CD4-positive, alpha-beta memory T cell (primary cell): ENCODE results near the gene AASDHPPT. TPM values are rescaled to one million over a fixed set of nuclear protein-coding genes. Genes with fewer than 3 reads are reported as not detected.

Experiments
- CTCF ChIA-PET: fragments of 350-600 bp; sonication (Branson Sonifier 250); formaldehyde crosslinking; loops from one replicate; lab custom pipeline; 2021; ENCODE audit warnings: inconsistent platforms; ENCODE audit not compliant: partially characterized antibody; lab: Charles Lee
- POLR2A ChIA-PET: fragments of 350-600 bp; sonication (Branson Sonifier 250); formaldehyde crosslinking; loops from one replicate; lab custom pipeline; 2021; ENCODE audit not compliant: partially characterized antibody; lab: Charles Lee
- DNase-seq, 5 donors: peaks; one replicate each; pipeline versions ENCODE4 v3.0.0 to v3.0.0-alpha.2; 2020 to 2022; ENCODE audit warnings: mixed read lengths in 1 of 5
- H3K27ac ChIP-seq: one replicate; pipeline ENCODE4 v1.7.0; 2013; ENCODE audit warnings: low read depth, low read length
- H3K27me3 ChIP-seq: 2 replicates; pipeline ENCODE4 v1.7.0; 2013; ENCODE audit warnings: mild to moderate bottlenecking, low read length, moderate library complexity; ENCODE audit not compliant: insufficient read depth
- H3K36me3 ChIP-seq: 2 replicates; pipeline ENCODE4 v1.7.0; 2013; ENCODE audit warnings: mild to moderate bottlenecking, low read length, moderate library complexity; ENCODE audit not compliant: insufficient read depth
- H3K4me1 ChIP-seq: 2 replicates; pipeline ENCODE4 v1.7.0; 2013; ENCODE audit warnings: mild to moderate bottlenecking, low read length, moderate library complexity; ENCODE audit not compliant: insufficient read depth
- H3K4me3 ChIP-seq, 2 donors: one replicate each; pipeline ENCODE4 v1.7.0; 2013; ENCODE audit warnings: low read length in 2 of 2, mild to moderate bottlenecking in 1 of 2
- H3K9me3 ChIP-seq, 2 donors: one replicate each; pipeline ENCODE4 v1.7.0; 2013; ENCODE audit warnings: low read length in 2 of 2, control low read depth in 1 of 2; ENCODE audit not compliant: control insufficient read depth in 1 of 2
- H3K27ac Mint-ChIP-seq, 7 donors: one replicate each; pipeline ENCODE4 v1.8.0; 2020 to 2021; ENCODE audit warnings: mixed read lengths in 7 of 7, mild to moderate bottlenecking in 6 of 7, inconsistent platforms in 3 of 7, moderate library complexity in 3 of 7
- H3K27me3 Mint-ChIP-seq, 2 donors: one replicate each; pipeline ENCODE4 v1.8.0; 2020 to 2021; ENCODE audit warnings: mixed read lengths in 2 of 2
- H3K36me3 Mint-ChIP-seq, 2 donors: one replicate each; pipeline ENCODE4 v1.8.0; 2020 to 2021; ENCODE audit warnings: mixed read lengths in 2 of 2, inconsistent platforms in 1 of 2, mild to moderate bottlenecking in 1 of 2
- H3K4me1 Mint-ChIP-seq, 4 donors: one replicate each; pipeline ENCODE4 v1.8.0; 2020 to 2021; ENCODE audit warnings: mixed read lengths in 4 of 4, mild to moderate bottlenecking in 1 of 4
- H3K4me3 Mint-ChIP-seq, 8 donors: one replicate each; pipeline ENCODE4 v1.8.0; 2020 to 2021; ENCODE audit warnings: mixed read lengths in 8 of 8, mild to moderate bottlenecking in 7 of 8, moderate library complexity in 6 of 8, inconsistent platforms in 3 of 8
- H3K9me3 Mint-ChIP-seq, 8 donors: one replicate each; pipeline ENCODE4 v1.8.0; 2020 to 2021; ENCODE audit warnings: mixed read lengths in 8 of 8, mild to moderate bottlenecking in 5 of 8, inconsistent platforms in 3 of 8, moderate library complexity in 1 of 8
- intact Hi-C: fragments of 100-400 bp; cut with micrococcal nuclease; formaldehyde crosslinking; loops from one replicate; pipeline ENCODE4 v1.15.1; 2023
- polyA plus RNA-seq, 2 donors: library from polyadenylated mRNA; unstranded; fragments of 300-500 nt; fragmentation: Illumina TruSeq; gene quantifications; one replicate each; pipeline ENCODE4 v1.2.3, GENCODE V29; 2021
- total RNA-seq, 2 experiments: library from RNA; stranded (reverse); gene quantifications; one replicate each; pipeline ENCODE4 v1.2.3, GENCODE V29; 2021

The AASDHPPT gene
- total and polyA plus RNA-seq, 4 experiments from 2014 or later, result 38.4 to 50.0 (median 39.5) TPM

DNA sequence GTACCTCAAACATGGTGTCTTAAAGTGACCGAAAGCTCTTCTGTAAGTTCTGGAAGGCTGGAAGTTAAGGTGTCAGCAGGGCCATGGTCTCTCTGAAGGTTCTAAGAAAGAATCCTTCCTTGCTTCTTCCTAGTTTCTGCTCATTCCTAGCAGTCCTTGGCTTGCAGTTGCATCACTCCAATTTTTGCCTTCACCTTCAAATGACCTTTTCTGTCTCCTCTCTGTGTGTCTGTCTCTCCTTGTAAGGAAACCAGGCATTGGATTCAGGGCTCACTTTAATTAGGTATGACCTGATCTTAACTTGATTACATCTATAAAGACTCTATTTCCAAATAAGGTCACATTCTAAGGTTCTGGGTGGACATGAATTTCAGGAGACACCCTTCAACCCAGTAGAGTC lies 8.7 kb downstream of the AASDHPPT start:
- CTCF ChIA-PET, result interaction anchor here (1.7 to 3.1 kb wide), 2 partner anchors 8 to 10 kb away, joined by 5 to 22 read pairs; partner anchors contain the start of genes AASDHPPT and KBTBD3
- DNase-seq, result no peak
- H3K4me3 ChIP-seq, result no peak overlapping the region
- H3K9me3 ChIP-seq, result no peaks in the 10 kb centered on the region
- H3K27ac ChIP-seq, result no peak overlapping the region
- no peak overlapping the region for H3K4me3 Mint-ChIP-seq
- no peaks in the 10 kb centered on the region for H3K27me3 ChIP-seq
- POLR2A ChIA-PET, result interaction anchor here (1.3 kb wide), 1 partner anchor 9 kb away, joined by 5 read pairs; the partner anchor contains the start of genes AASDHPPT and KBTBD3
- H3K36me3 Mint-ChIP-seq, result peaks cover 19 to 48% of the 10 kb centered on the region in 2 donors
- H3K36me3 ChIP-seq, result peaks cover under 1% of the 10 kb centered on the region
- H3K27ac Mint-ChIP-seq, result peak overlapping the region in 5 of 7 donors; percentile 21 to 77 (median 57)
- no peaks in the 10 kb centered on the region for H3K9me3 Mint-ChIP-seq
- no peaks in the 10 kb centered on the region for H3K27me3 Mint-ChIP-seq
- H3K4me1 Mint-ChIP-seq, result peaks cover 42 to 66% (median 53%) of the 10 kb centered on the region in 4 donors
- intact Hi-C loops, result no loop called here
- peaks cover 51% of the 10 kb centered on the region for H3K4me1 ChIP-seq

DNA sequence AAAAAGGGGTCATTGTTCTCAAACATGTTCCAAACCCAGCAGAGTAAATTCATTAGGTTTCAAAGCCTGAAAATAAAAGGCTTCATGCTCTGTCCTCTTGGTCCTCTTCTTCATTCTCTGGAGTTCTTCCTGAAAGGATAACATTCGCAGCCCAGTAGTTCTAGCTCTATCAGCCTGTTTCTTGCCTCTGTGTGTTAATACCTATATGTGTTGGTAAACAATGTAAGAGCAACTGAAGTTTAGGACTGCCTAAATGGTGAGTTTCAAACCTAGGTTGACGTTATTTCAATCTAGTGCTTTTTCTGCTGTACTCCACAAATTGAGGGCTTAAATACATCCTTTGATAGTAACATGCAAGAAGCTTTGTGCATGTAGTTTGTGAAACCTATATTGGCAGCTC lies 9.4 kb downstream of the AASDHPPT start:
- Mint-ChIP-seq H3K4me3 (peak overlapping the region in 2 of 8 donors; percentile 1 to 7), H3K27ac (peak overlapping the region in 3 of 7 donors; percentile 20 to 77 (median 68)), H3K9me3 (no peaks in the 10 kb centered on the region), H3K36me3 (peaks cover 22 to 49% of the 10 kb centered on the region in 2 donors), H3K27me3 (no peaks in the 10 kb centered on the region), H3K4me1 (peaks cover 40 to 64% (median 48%) of the 10 kb centered on the region in 4 donors)
- intact Hi-C loops, result no loop called here
- no peak for DNase-seq
- no peak overlapping the region for H3K4me3 ChIP-seq
- CTCF ChIA-PET, result interaction anchor here (0.9 to 3.1 kb wide), 6 partner anchors 9 to 39 kb away, joined by 3 to 22 read pairs (median 4); partner anchors contain the start of genes AASDHPPT and KBTBD3
- H3K9me3 ChIP-seq, result no peaks in the 10 kb centered on the region
- no peaks in the 10 kb centered on the region for H3K27me3 ChIP-seq
- no peaks in the 10 kb centered on the region for H3K36me3 ChIP-seq
- peaks cover 46% of the 10 kb centered on the region for H3K4me1 ChIP-seq
- POLR2A ChIA-PET, result interaction anchor here (1.3 kb wide), 1 partner anchor 10 kb away, joined by 5 read pairs; the partner anchor contains the start of genes AASDHPPT and KBTBD3
- no peak overlapping the region for H3K27ac ChIP-seq

DNA sequence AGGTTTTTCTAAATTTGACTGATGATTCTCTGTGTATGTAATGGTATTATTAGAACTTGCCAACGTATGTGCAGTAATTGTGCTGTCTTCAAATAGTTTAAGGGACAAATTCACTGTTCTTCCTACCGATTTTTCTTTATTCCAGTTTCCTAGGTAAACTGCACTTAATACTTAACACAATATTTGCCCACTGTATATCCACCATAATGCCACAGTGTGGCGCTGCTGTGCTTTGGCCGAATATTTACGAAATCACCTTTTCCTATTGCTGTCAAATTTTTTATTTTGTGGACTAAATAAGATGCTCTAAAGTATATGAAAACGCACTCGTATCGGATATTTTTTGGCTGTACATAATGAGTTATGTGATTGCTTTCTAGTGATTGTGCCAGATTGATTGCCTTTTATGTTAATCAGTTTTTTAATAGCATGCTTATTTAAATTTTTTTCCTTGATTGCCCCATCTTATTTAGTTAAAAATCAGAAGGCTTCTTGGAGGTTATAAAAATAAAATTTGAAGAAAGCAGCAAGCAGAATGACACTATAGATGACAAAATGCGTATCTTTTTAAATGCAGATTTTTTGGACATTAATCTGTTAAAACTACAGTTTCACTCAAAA lies 10.5 kb downstream of the AASDHPPT start:
- Mint-ChIP-seq H3K36me3 (peaks cover 29 to 54% of the 10 kb centered on the region in 2 donors), H3K4me3 (peak overlapping the region in 3 of 8 donors; percentile 0 to 61 (median 57)), H3K9me3 (no peaks in the 10 kb centered on the region), H3K27ac (peak overlapping the region in 1 of 7 donors; percentile 47), H3K4me1 (peaks cover 37 to 54% (median 42%) of the 10 kb centered on the region in 4 donors), H3K27me3 (no peaks in the 10 kb centered on the region)
- no peaks in the 10 kb centered on the region for H3K27me3 ChIP-seq
- DNase-seq, result peak; percentile 19 to 46 (median 29)
- peaks cover 11% of the 10 kb centered on the region for H3K36me3 ChIP-seq
- H3K27ac ChIP-seq, result no peak overlapping the region
- ChIA-PET CTCF (interaction anchor here (0.6 to 3.1 kb wide), 8 partner anchors 8 to 70 kb away, joined by 3 to 22 read pairs (median 4); partner anchors contain the start of genes AASDHPPT and KBTBD3), POLR2A (no interaction called here)
- H3K9me3 ChIP-seq, result no peaks in the 10 kb centered on the region
- intact Hi-C loops, result no loop called here
- no peak overlapping the region for H3K4me3 ChIP-seq
- H3K4me1 ChIP-seq, result peaks cover 36% of the 10 kb centered on the region

DNA sequence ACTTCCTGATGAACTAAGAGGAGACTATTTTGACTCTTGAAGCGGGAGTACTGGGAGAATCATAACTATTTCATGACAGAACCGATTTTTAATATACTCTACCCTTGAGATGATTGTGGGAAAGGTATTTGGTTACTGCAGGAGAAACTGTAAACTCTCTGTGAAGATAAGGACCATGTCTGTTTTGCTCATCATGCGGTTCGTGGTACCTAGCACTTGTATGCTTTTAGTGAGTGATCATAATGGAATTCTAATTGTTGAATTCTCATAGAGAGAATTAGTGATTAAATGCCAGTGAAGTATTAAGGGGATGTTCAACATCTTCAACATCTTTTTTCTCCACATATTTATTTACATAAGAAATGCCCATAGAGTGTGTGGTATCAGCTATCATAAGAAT lies 11.4 kb downstream of the AASDHPPT start:
- Mint-ChIP-seq H3K4me1 (peaks cover 36 to 49% (median 38%) of the 10 kb centered on the region in 4 donors), H3K36me3 (peaks cover 30 to 54% of the 10 kb centered on the region in 2 donors), H3K9me3 (no peaks in the 10 kb centered on the region), H3K27me3 (no peaks in the 10 kb centered on the region), H3K4me3 (no peak overlapping the region), H3K27ac (peak overlapping the region in 2 of 7 donors; percentile 3 to 69)
- no peaks in the 10 kb centered on the region for H3K27me3 ChIP-seq
- ChIA-PET POLR2A (no interaction called here), CTCF (no interaction called here)
- H3K4me3 ChIP-seq, result no peak overlapping the region
- H3K9me3 ChIP-seq, result no peaks in the 10 kb centered on the region
- no peak for DNase-seq
- peaks cover 30% of the 10 kb centered on the region for H3K4me1 ChIP-seq
- peaks cover 11% of the 10 kb centered on the region for H3K36me3 ChIP-seq
- H3K27ac ChIP-seq, result no peak overlapping the region
- intact Hi-C loops, result no loop called here

DNA sequence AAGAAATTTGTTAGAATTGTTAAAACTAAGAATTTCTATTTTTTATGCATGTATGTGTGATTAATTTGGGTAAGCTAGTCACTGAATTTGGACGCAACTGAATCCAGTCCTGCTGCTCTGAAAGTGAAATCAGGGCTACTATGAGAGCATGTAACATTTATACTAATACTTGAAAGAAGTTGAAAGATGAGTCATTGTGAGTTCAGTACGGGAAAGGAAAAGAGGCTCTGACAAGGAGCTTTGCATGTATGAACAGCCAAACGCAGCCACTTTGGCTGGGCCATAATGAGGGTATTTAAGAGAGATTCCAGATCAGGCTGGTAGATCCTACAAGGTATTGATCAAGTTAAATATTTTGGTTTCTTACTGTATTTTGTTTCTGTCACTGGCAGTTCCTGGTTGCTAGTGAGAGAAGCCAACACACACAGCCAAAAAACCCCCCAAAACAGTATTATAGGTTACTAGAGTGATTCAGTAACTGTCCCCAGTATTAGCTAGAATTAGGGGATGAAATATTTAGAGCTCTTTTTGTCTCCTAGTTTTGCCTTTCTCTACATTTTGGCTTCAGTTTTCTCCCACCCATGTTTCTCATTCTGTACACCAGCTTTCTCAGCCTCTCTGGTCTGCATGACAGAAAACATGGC lies 14.1 kb downstream of the AASDHPPT start:
- H3K27me3 Mint-ChIP-seq, result no peaks in the 10 kb centered on the region
- POLR2A ChIA-PET, result interaction anchor here (2.0 kb wide), 1 partner anchor 15 kb away, joined by 11 read pairs; the partner anchor contains the start of genes AASDHPPT and KBTBD3
- H3K4me1 ChIP-seq, result peaks cover 21% of the 10 kb centered on the region
- no peak overlapping the region for H3K4me3 ChIP-seq
- no peaks in the 10 kb centered on the region for H3K9me3 Mint-ChIP-seq
- intact Hi-C loops, result no loop called here
- peaks cover 24 to 32% (median 25%) of the 10 kb centered on the region in 4 donors for H3K4me1 Mint-ChIP-seq
- no peaks in the 10 kb centered on the region for H3K27me3 ChIP-seq
- no peaks in the 10 kb centered on the region for H3K9me3 ChIP-seq
- CTCF ChIA-PET, result no interaction called here
- no peak overlapping the region for H3K27ac ChIP-seq
- peaks cover 41 to 62% of the 10 kb centered on the region in 2 donors for H3K36me3 Mint-ChIP-seq
- peak overlapping the region in 3 of 7 donors; percentile 8 to 63 (median 42) for H3K27ac Mint-ChIP-seq
- H3K4me3 Mint-ChIP-seq, result no peak overlapping the region
- DNase-seq, result no peak
- peaks cover 26% of the 10 kb centered on the region for H3K36me3 ChIP-seq

DNA sequence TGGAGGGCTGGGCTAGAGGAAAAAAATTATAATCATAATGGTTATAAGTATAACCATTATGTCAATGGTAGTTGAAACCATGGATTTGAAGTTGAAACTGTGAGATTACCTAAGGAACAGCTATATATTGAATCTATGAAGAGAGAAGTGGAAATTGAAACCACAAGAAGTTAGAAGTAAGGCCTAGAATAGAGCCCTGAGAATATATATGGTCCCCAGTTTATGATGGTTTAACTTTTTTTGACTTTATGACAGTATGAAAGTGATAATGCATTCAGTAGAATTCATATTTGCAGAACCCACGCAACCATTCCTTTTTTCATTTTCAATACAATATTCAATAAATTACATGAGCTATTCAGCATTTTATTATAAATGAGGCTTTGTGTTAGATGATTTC lies 15.0 kb downstream of the AASDHPPT start:
- no peak overlapping the region for H3K27ac ChIP-seq
- H3K4me3 ChIP-seq, result no peak overlapping the region
- ChIA-PET CTCF (no interaction called here), POLR2A (no interaction called here)
- Mint-ChIP-seq H3K36me3 (peaks cover 48 to 65% of the 10 kb centered on the region in 2 donors), H3K9me3 (no peaks in the 10 kb centered on the region), H3K4me1 (peaks cover 18 to 26% (median 19%) of the 10 kb centered on the region in 4 donors), H3K27me3 (no peaks in the 10 kb centered on the region), H3K4me3 (no peak overlapping the region), H3K27ac (peak overlapping the region in 1 of 7 donors; percentile 26)
- intact Hi-C loops, result no loop called here
- no peaks in the 10 kb centered on the region for H3K9me3 ChIP-seq
- H3K27me3 ChIP-seq, result no peaks in the 10 kb centered on the region
- H3K4me1 ChIP-seq, result peaks cover 14% of the 10 kb centered on the region
- H3K36me3 ChIP-seq, result peaks cover 35% of the 10 kb centered on the region
- DNase-seq, result no peak
